ENCODE results near the gene SLIT3.

SLIT3 gene

GRCh38 chr5:169025491-169025890 lies 275.4 kb downstream of the SLIT3 start:
- Mint-ChIP-seq H3K9me3 (no peaks in the 10 kb centered on the region), H3K36me3 (ENCODE audit: low read depth) (peaks cover 5% of the 10 kb centered on the region), H3K4me3 (no peak overlapping the region), H3K27ac (no peak overlapping the region), H3K27me3 (ENCODE audit: low read depth) (peaks cover 5% of the 10 kb centered on the region), H3K4me1 (peaks cover 27% of the 10 kb centered on the region)
- TF ChIP-seq CTCF (IDR thresholded peaks at IDR 0.05; ENCODE audit: unreplicated experiment in 3 of 3), result no peak

- Mint-ChIP-seq H3K4me1 (peaks cover 21% of the 10 kb centered on the region), H3K36me3 (ENCODE audit: low read depth) (peaks cover 5% of the 10 kb centered on the region), H3K27me3 (ENCODE audit: low read depth) (peaks cover 5% of the 10 kb centered on the region), H3K27ac (peak overlapping the region in 1 of 3 experiments; percentile 83), H3K9me3 (no peaks in the 10 kb centered on the region), H3K4me3 (no peak overlapping the region)
- TF ChIP-seq CTCF (IDR thresholded peaks at IDR 0.05; ENCODE audit: unreplicated experiment in 3 of 3), result no peak
These were observed 276.5 kb downstream of the SLIT3 start for GRCh38 chr5:169024421-169024820.

- no peak overlapping the region for H3K27ac Mint-ChIP-seq
- peaks cover 5% of the 10 kb centered on the region for H3K36me3 Mint-ChIP-seq (ENCODE audit: low read depth)
- TF ChIP-seq CTCF (IDR thresholded peaks at IDR 0.05; ENCODE audit: unreplicated experiment in 3 of 3), result no peak
- peaks cover 19% of the 10 kb centered on the region for H3K4me1 Mint-ChIP-seq
- H3K9me3 Mint-ChIP-seq, result no peaks in the 10 kb centered on the region
- no peak overlapping the region for H3K4me3 Mint-ChIP-seq
- H3K27me3 Mint-ChIP-seq (ENCODE audit: low read depth), result peaks cover 5% of the 10 kb centered on the region
These were observed 278.2 kb downstream of the SLIT3 start for GRCh38 chr5:169022718-169023117.

GRCh38 chr5:169020102-169020501 lies 280.8 kb downstream of the SLIT3 start:
- Mint-ChIP-seq H3K27ac (peak overlapping the region; percentile 34 to 67 (median 49)), H3K9me3 (no peaks in the 10 kb centered on the region), H3K4me1 (peaks cover 23% of the 10 kb centered on the region), H3K36me3 (ENCODE audit: low read depth) (peaks cover 5% of the 10 kb centered on the region), H3K27me3 (ENCODE audit: low read depth) (peaks cover 5% of the 10 kb centered on the region), H3K4me3 (no peak overlapping the region)
- no peak for TF ChIP-seq CTCF (IDR thresholded peaks at IDR 0.05; ENCODE audit: unreplicated experiment in 3 of 3)

GRCh38 chr5:169018925-169019324 lies 282.0 kb downstream of the SLIT3 start:
- Mint-ChIP-seq H3K27me3 (ENCODE audit: low read depth) (peaks cover under 1% of the 10 kb centered on the region), H3K27ac (peak overlapping the region in 2 of 3 experiments; percentile 7 to 87), H3K4me1 (peaks cover 24% of the 10 kb centered on the region), H3K4me3 (no peak overlapping the region), H3K9me3 (no peaks in the 10 kb centered on the region), H3K36me3 (ENCODE audit: low read depth) (peaks cover 2% of the 10 kb centered on the region)
- no peak for TF ChIP-seq CTCF (IDR thresholded peaks at IDR 0.05; ENCODE audit: unreplicated experiment in 3 of 3)

- no peaks in the 10 kb centered on the region for H3K9me3 Mint-ChIP-seq
- peak overlapping the region; percentile 49 to 92 (median 91) for H3K27ac Mint-ChIP-seq
- peak overlapping the region in 1 of 3 experiments; percentile 2 for H3K4me3 Mint-ChIP-seq
- H3K4me1 Mint-ChIP-seq, result peaks cover 51% of the 10 kb centered on the region
- H3K27me3 Mint-ChIP-seq (ENCODE audit: low read depth), result no peaks in the 10 kb centered on the region
- no peaks in the 10 kb centered on the region for H3K36me3 Mint-ChIP-seq (ENCODE audit: low read depth)
- TF ChIP-seq CTCF (IDR thresholded peaks at IDR 0.05; ENCODE audit: unreplicated experiment in 3 of 3), result no peak
These were observed 284.9 kb downstream of the SLIT3 start for GRCh38 chr5:169015991-169016390.

All from nephron (organoid).